Neuron (in vitro differentiated cells): Measurements from ENCODE around the gene CYP26C1.

Experiments used
- H2AFZ ChIP-seq: one replicate; pipeline ENCODE4 v1.6.1; 2013; ENCODE audit warnings: low read depth, mild to moderate bottlenecking, inconsistent platforms, low read length, moderate library complexity
- H3K27me3 ChIP-seq: one replicate; pipeline ENCODE4 v1.6.1; 2013; ENCODE audit warnings: low read length; ENCODE audit not compliant: insufficient read depth
- H3K36me3 ChIP-seq: one replicate; pipeline ENCODE4 v1.6.1; 2013; ENCODE audit warnings: low read length; ENCODE audit not compliant: insufficient read depth
- H3K4me1 ChIP-seq: one replicate; pipeline ENCODE4 v1.6.1; 2013; ENCODE audit warnings: low read length; ENCODE audit not compliant: insufficient read depth
- H3K4me3 ChIP-seq: 2 replicates; pipeline ENCODE4 v1.5.1; 2013; ENCODE audit warnings: mild to moderate bottlenecking, low read length, moderate library complexity
- H3K9me3 ChIP-seq: one replicate; pipeline ENCODE4 v1.6.1; 2013; ENCODE audit warnings: low read length

CYP26C1 gene

GRCh38 chr10:93076871-93077270 is 16.3 kb downstream of the CYP26C1 start:
- peaks cover 12% of the 10 kb centered on the region for H3K27me3 ChIP-seq
- no peaks in the 10 kb centered on the region for H3K9me3 ChIP-seq
- H3K4me3 ChIP-seq: peak overlapping the region; percentile 80
- no peak overlapping the region for H2AFZ ChIP-seq
- H3K4me1 ChIP-seq: peaks cover 46% of the 10 kb centered on the region
- peaks cover 3% of the 10 kb centered on the region for H3K36me3 ChIP-seq

- Histone ChIP-seq H3K4me1 (peaks cover 37% of the 10 kb centered on the region), H3K4me3 (peak overlapping the region; percentile 17), H3K27me3 (peaks cover 5% of the 10 kb centered on the region), H3K36me3 (peaks cover 3% of the 10 kb centered on the region), H2AFZ (no peak overlapping the region), H3K9me3 (no peaks in the 10 kb centered on the region)
Observed at GRCh38 chr10:93077860-93078337, 17.3 kb downstream of the CYP26C1 start.

GRCh38 chr10:93079663-93080349 is 19.2 kb downstream of the CYP26C1 start:
- peaks cover 5% of the 10 kb centered on the region for H3K27me3 ChIP-seq
- H3K36me3 ChIP-seq: peaks cover 3% of the 10 kb centered on the region
- H3K4me3 ChIP-seq: no peak overlapping the region

GRCh38 chr10:93080350-93081046 is 19.9 kb downstream of the CYP26C1 start:
- peaks cover 22% of the 10 kb centered on the region for H3K4me1 ChIP-seq
- H3K4me3 ChIP-seq: no peak overlapping the region
- H3K36me3 ChIP-seq: peaks cover 3% of the 10 kb centered on the region
- no peak overlapping the region for H2AFZ ChIP-seq
- H3K27me3 ChIP-seq: peaks cover 3% of the 10 kb centered on the region
- no peaks in the 10 kb centered on the region for H3K9me3 ChIP-seq

More at GRCh38 chr10:93079663-93080349, 19.2 kb downstream of the CYP26C1 start:
- no peak overlapping the region for H2AFZ ChIP-seq
- no peaks in the 10 kb centered on the region for H3K9me3 ChIP-seq
- H3K4me1 ChIP-seq: peaks cover 27% of the 10 kb centered on the region

- Histone ChIP-seq H3K4me3 (no peak overlapping the region), H3K9me3 (no peaks in the 10 kb centered on the region), H3K27me3 (peaks cover 3% of the 10 kb centered on the region), H2AFZ (no peak overlapping the region), H3K4me1 (peaks cover 17% of the 10 kb centered on the region), H3K36me3 (peaks cover 3% of the 10 kb centered on the region)
Observed at GRCh38 chr10:93081318-93081717, 20.7 kb downstream of the CYP26C1 start.

GRCh38 chr10:93081834-93082233 is 21.2 kb downstream of the CYP26C1 start:
- Histone ChIP-seq H3K4me3 (no peak overlapping the region), H2AFZ (no peak overlapping the region), H3K9me3 (no peaks in the 10 kb centered on the region)

GRCh38 chr10:93083743-93084539 is 23.3 kb downstream of the CYP26C1 start:
- H2AFZ ChIP-seq: no peak overlapping the region

More at GRCh38 chr10:93081834-93082233, 21.2 kb downstream of the CYP26C1 start:
- Histone ChIP-seq H3K4me1 (peaks cover 12% of the 10 kb centered on the region), H3K36me3 (peaks cover 3% of the 10 kb centered on the region), H3K27me3 (peaks cover 3% of the 10 kb centered on the region)

GRCh38 chr10:93085272-93085859 is 24.8 kb downstream of the CYP26C1 start:
- H3K36me3 ChIP-seq: no peaks in the 10 kb centered on the region
- no peak overlapping the region for H2AFZ ChIP-seq
- H3K4me3 ChIP-seq: no peak overlapping the region
- no peaks in the 10 kb centered on the region for H3K9me3 ChIP-seq
- H3K4me1 ChIP-seq: peaks cover 4% of the 10 kb centered on the region
- H3K27me3 ChIP-seq: peaks cover 3% of the 10 kb centered on the region

More at GRCh38 chr10:93083743-93084539, 23.3 kb downstream of the CYP26C1 start:
- Histone ChIP-seq H3K9me3 (no peaks in the 10 kb centered on the region), H3K27me3 (peaks cover 3% of the 10 kb centered on the region), H3K36me3 (no peaks in the 10 kb centered on the region), H3K4me3 (no peak overlapping the region), H3K4me1 (peaks cover 4% of the 10 kb centered on the region)

GRCh38 chr10:93086289-93086688 is 25.7 kb downstream of the CYP26C1 start:
- Histone ChIP-seq H3K9me3 (no peaks in the 10 kb centered on the region), H2AFZ (no peak overlapping the region), H3K27me3 (peaks cover 3% of the 10 kb centered on the region), H3K4me3 (no peak overlapping the region), H3K36me3 (no peaks in the 10 kb centered on the region), H3K4me1 (peaks cover 4% of the 10 kb centered on the region)

GRCh38 chr10:93087846-93088245 is 27.2 kb downstream of the CYP26C1 start:
- H3K27me3 ChIP-seq: peaks cover 3% of the 10 kb centered on the region
- H3K36me3 ChIP-seq: no peaks in the 10 kb centered on the region
- H3K4me3 ChIP-seq: no peak overlapping the region
- H2AFZ ChIP-seq: no peak overlapping the region
- H3K4me1 ChIP-seq: peaks cover 4% of the 10 kb centered on the region
- no peaks in the 10 kb centered on the region for H3K9me3 ChIP-seq

GRCh38 chr10:93088466-93088865 is 27.9 kb downstream of the CYP26C1 start:
- Histone ChIP-seq H3K9me3 (no peaks in the 10 kb centered on the region), H3K36me3 (no peaks in the 10 kb centered on the region), H2AFZ (no peak overlapping the region), H3K27me3 (no peaks in the 10 kb centered on the region), H3K4me3 (no peak overlapping the region), H3K4me1 (peaks cover 4% of the 10 kb centered on the region)

- H3K9me3 ChIP-seq: no peaks in the 10 kb centered on the region
- H3K36me3 ChIP-seq: no peaks in the 10 kb centered on the region
- peaks cover 4% of the 10 kb centered on the region for H3K4me1 ChIP-seq
- no peak overlapping the region for H2AFZ ChIP-seq
- H3K27me3 ChIP-seq: no peaks in the 10 kb centered on the region
- no peak overlapping the region for H3K4me3 ChIP-seq
Observed at GRCh38 chr10:93090619-93091018, 30.0 kb downstream of the CYP26C1 start.
